K562 (cell line): ENCODE measurements around the gene ZNF480. TPM values are rescaled to one million over a fixed set of nuclear protein-coding genes. Genes with fewer than 3 reads are reported as not detected.

Experiments used
- BRCA1 ChIP-seq, 2 experiments: fragments of 450-650 bp in 1 of 2; sonication (generic) in 1 of 2; formaldehyde crosslinking in 1 of 2; IDR thresholded peaks; 2 replicates each; pipeline versions ENCODE4 v1.5.0 to v1.6.1; 2017 to 2020; ENCODE audit warnings: mild to moderate bottlenecking in 1 of 2, missing genetic modification reagents in 1 of 2
- BRD4 ChIP-seq: fragments of 200-600 bp; sonication (generic); IDR thresholded peaks from 2 replicates; pipeline ENCODE4 v1.6.1; 2017; ENCODE audit warnings: inconsistent platforms
- CHD2 ChIP-seq: IDR thresholded peaks from 2 replicates; pipeline ENCODE4 v1.6.1; 2011; ENCODE audit warnings: low read depth, low read length
- ERF ChIP-seq: fragments of 450-650 bp; formaldehyde crosslinking; IDR thresholded peaks from 2 replicates; pipeline ENCODE4 v1.4.0; 2020; ENCODE audit warnings: mild to moderate bottlenecking, mixed read lengths
- HNRNPLL ChIP-seq: fragments of 200-400 bp; formaldehyde crosslinking; IDR thresholded peaks from 2 replicates; pipeline ENCODE4 v1.6.1; 2017; ENCODE audit warnings: low read length, low read depth, mild to moderate bottlenecking; ENCODE audit not compliant: poor library complexity, severe bottlenecking
- HNRNPUL1 ChIP-seq: fragments of 200-400 bp; formaldehyde crosslinking; IDR thresholded peaks from 2 replicates; pipeline ENCODE4 v1.6.1; 2017; ENCODE audit warnings: low read length
- KAT7 ChIP-seq: sonication (generic); formaldehyde crosslinking; IDR thresholded peaks from 2 replicates; pipeline ENCODE4 v1.8.0; 2022; ENCODE audit warnings: missing genetic modification reagents, mild to moderate bottlenecking, borderline replicate concordance
- LCOR ChIP-seq: sonication (generic); formaldehyde crosslinking; IDR thresholded peaks from 2 replicates; pipeline ENCODE4 v1.8.0; 2022; ENCODE audit warnings: mild to moderate bottlenecking, missing genetic modification reagents
- MAZ ChIP-seq, 2 experiments: fragments of 450-650 bp in 1 of 2; sonication (generic) in 1 of 2; formaldehyde crosslinking; IDR thresholded peaks in 1 of 2; conservative IDR thresholded peaks in 1 of 2; 2 replicates each; pipeline versions ENCODE4 v1.4.0 to v1.5.0; 2020; ENCODE audit warnings: mild to moderate bottlenecking in 1 of 2, missing genetic modification reagents in 1 of 2
- MYBL2 ChIP-seq, 2 experiments: fragments of 450-650 bp in 1 of 2; sonication (generic) in 1 of 2; formaldehyde crosslinking in 1 of 2; IDR thresholded peaks; 2 replicates each; pipeline versions ENCODE4 v1.6.1 to v1.8.1; 2017 to 2022; ENCODE audit warnings: borderline replicate concordance in 1 of 2, inconsistent platforms in 1 of 2, low read depth in 1 of 2, mild to moderate bottlenecking in 1 of 2, missing genetic modification reagents in 1 of 2, moderate library complexity in 1 of 2
- PHF20 ChIP-seq: fragments of 450-650 bp; IDR thresholded peaks from 2 replicates; pipeline ENCODE4 v1.6.1; 2018; ENCODE audit not compliant: partially characterized antibody
- RFX1 ChIP-seq: fragments of 450-650 bp; IDR thresholded peaks from 2 replicates; pipeline ENCODE4 v1.6.1; 2016; ENCODE audit warnings: mild to moderate bottlenecking, moderate library complexity
- SMAD4 ChIP-seq: fragments of 250-450 bp; sonication (Bioruptor Pico); conservative IDR thresholded peaks from 2 replicates; pipeline ENCODE4 v1.8.0; 2021; ENCODE audit warnings: inconsistent platforms, mild to moderate bottlenecking, moderate library complexity
- TCF7L2 ChIP-seq: fragments of 150-350 bp; IDR thresholded peaks from 2 replicates; pipeline ENCODE4 v1.6.1; 2016; ENCODE audit warnings: low read depth, mild to moderate bottlenecking, low read length, moderate library complexity
- ZBTB7A ChIP-seq: IDR thresholded peaks from 2 replicates; pipeline ENCODE4 v1.6.1; 2011; ENCODE audit warnings: low read depth, mild to moderate bottlenecking, low read length, moderate library complexity, borderline replicate concordance; ENCODE audit not compliant: control insufficient read depth
- ZNF124 ChIP-seq: sonication (generic); formaldehyde crosslinking; IDR thresholded peaks from 2 replicates; pipeline ENCODE4 v1.8.1; 2022; ENCODE audit warnings: missing genetic modification reagents
- ZNF445 ChIP-seq: fragments of 250-450 bp; sonication (Bioruptor Pico); IDR thresholded peaks from 2 replicates; pipeline ENCODE4 v1.4.0; 2020; ENCODE audit warnings: low read depth, mild to moderate bottlenecking, moderate library complexity
- polyA plus RNA-seq, 8 experiments: library from polyadenylated mRNA; depleted of rRNA in 4 of 8; stranded (reverse) in 5 of 8; unstranded in 3 of 8; fragments of >200 nt; fragmentation: Nextera tagmentation in 2 of 8; fragmentation: Illumina TruSeq in 1 of 8; extraction: Ambion mirVana in 2 of 8; extraction: Trizol in 1 of 8; gene quantifications; 2 replicates each; pipeline versions ENCODE4 v1.2.1 to v1.2.3, GENCODE V29; 2011 to 2014; ENCODE audit warnings: inconsistent platforms in 1 of 8, missing spikeins in 1 of 8
- total RNA-seq, 7 experiments: library from RNA; depleted of rRNA in 6 of 7; stranded (reverse); fragments of >200 nt in 6 of 7; fragmentation: Illumina TruSeq in 2 of 7; extraction: Trizol in 2 of 7; gene quantifications; 2 replicates each; pipeline versions ENCODE4 v1.2.1 to v1.2.3, GENCODE V29; 2011 to 2021; ENCODE audit warnings: low replicate concordance in 1 of 7
- TF ChIP-seq, protein P1 (sequence below): fragments of 450-650 bp; formaldehyde crosslinking; IDR thresholded peaks from 2 replicates; pipeline ENCODE4 v1.4.0; 2022; ENCODE audit warnings: mild to moderate bottlenecking, moderate library complexity
- TF ChIP-seq, protein P2 (sequence below): sonication (generic); formaldehyde crosslinking; IDR thresholded peaks from 2 replicates; pipeline ENCODE4 v1.8.1; 2023; ENCODE audit warnings: mild to moderate bottlenecking, missing genetic modification reagents
- TF ChIP-seq, protein P3 (sequence below), 3 experiments: fragments of 200-800 bp in 1 of 3; sonication (Bioruptor generic) in 1 of 3; sonication (generic) in 1 of 3; formaldehyde crosslinking in 1 of 3; IDR thresholded peaks; 2 replicates each; pipeline versions ENCODE4 v1.6.1 to v1.8.0; 2016 to 2022; ENCODE audit warnings: mild to moderate bottlenecking in 2 of 3, missing compliant biosample characterization in 2 of 3, missing genetic modification characterization in 2 of 3, missing genetic modification reagents in 1 of 3
- TF ChIP-seq, protein P4 (sequence below): fragments of 250-450 bp; sonication (Bioruptor Pico); IDR thresholded peaks from 2 replicates; pipeline ENCODE4 v1.9.0; 2021; ENCODE audit warnings: mild to moderate bottlenecking

ZNF480 gene
- total and polyA plus RNA-seq, 9 of the 15 experiments (the other 6 are each of a cell fraction or from before 2014, with no cell fraction given), result 10.4 to 31.1 (median 22.3) TPM

- TF ChIP-seq, protein P1, sequence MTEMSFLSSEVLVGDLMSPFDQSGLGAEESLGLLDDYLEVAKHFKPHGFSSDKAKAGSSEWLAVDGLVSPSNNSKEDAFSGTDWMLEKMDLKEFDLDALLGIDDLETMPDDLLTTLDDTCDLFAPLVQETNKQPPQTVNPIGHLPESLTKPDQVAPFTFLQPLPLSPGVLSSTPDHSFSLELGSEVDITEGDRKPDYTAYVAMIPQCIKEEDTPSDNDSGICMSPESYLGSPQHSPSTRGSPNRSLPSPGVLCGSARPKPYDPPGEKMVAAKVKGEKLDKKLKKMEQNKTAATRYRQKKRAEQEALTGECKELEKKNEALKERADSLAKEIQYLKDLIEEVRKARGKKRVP (CRISPR knock-in tag), result 0 out of 2 replicates have a peak, but pooled peaks have one; percentile 23
- TF ChIP-seq HNRNPLL (peak; percentile 60), ZNF445 (CRISPR knock-in tag) (no peak), MYBL2 (IDR thresholded peaks at IDR 0.05; ENCODE audit: low read depth) (no peak), MYBL2 (CRISPR knock-in tag; IDR thresholded peaks at IDR 0.05; ENCODE audit: borderline replicate concordance) (no peak), ERF (CRISPR knock-in tag) (0 out of 2 replicates have a peak, but pooled peaks have one; percentile 12), PHF20 (peak; percentile 70), BRCA1 (IDR thresholded peaks at IDR 0.05) (no peak), BRCA1 (CRISPR knock-in tag; IDR thresholded peaks at IDR 0.05) (no peak), ZBTB7A (peak; percentile 31; the same call in 1 of the 2 replicates), SMAD4 (CRISPR knock-in tag) (0 out of 2 replicates have a peak, but pooled peaks have one; percentile 51), CHD2 (0 out of 2 replicates have a peak, but pooled peaks have one; percentile 29), LCOR (CRISPR knock-in tag) (0 out of 2 replicates have a peak, but pooled peaks have one; percentile 31), BRD4 (peak; percentile 93), RFX1 (no peak), KAT7 (CRISPR knock-in tag) (0 out of 2 replicates have a peak, but pooled peaks have one; percentile 77), ZNF124 (CRISPR knock-in tag) (no peak), MAZ (CRISPR knock-in tag; conservative IDR thresholded peaks at IDR 0.05 in 1 of 2, IDR thresholded peaks at IDR 0.05 in 1 of 2) (peak; percentile 32 to 60; a peak in 2 of 4 replicates), HNRNPUL1 (no peak), TCF7L2 (no peak)
- TF ChIP-seq, protein P2, sequence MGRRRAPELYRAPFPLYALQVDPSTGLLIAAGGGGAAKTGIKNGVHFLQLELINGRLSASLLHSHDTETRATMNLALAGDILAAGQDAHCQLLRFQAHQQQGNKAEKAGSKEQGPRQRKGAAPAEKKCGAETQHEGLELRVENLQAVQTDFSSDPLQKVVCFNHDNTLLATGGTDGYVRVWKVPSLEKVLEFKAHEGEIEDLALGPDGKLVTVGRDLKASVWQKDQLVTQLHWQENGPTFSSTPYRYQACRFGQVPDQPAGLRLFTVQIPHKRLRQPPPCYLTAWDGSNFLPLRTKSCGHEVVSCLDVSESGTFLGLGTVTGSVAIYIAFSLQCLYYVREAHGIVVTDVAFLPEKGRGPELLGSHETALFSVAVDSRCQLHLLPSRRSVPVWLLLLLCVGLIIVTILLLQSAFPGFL (CRISPR knock-in tag), result 0 out of 2 replicates have a peak, but pooled peaks have one; percentile 66
- TF ChIP-seq, protein P3, sequence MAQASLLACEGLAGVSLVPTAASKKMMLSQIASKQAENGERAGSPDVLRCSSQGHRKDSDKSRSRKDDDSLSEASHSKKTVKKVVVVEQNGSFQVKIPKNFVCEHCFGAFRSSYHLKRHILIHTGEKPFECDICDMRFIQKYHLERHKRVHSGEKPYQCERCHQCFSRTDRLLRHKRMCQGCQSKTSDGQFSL (CRISPR knock-in tag; IDR thresholded peaks at IDR 0.05), result no peak
- TF ChIP-seq, protein P3 (tag; IDR thresholded peaks at IDR 0.05), result no peak
- TF ChIP-seq, protein P4, sequence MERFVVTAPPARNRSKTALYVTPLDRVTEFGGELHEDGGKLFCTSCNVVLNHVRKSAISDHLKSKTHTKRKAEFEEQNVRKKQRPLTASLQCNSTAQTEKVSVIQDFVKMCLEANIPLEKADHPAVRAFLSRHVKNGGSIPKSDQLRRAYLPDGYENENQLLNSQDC (CRISPR knock-in tag), result no peak
Measured at GRCh38 chr19:52269338-52270261, 27.4 kb upstream of the ZNF480 start, which contains the start of gene ZNF766 (continued).
